Raji (cell line): ENCODE data around the gene AHCTF1.

ENCODE experiments used
- POLR2A ChIP-seq: IDR thresholded peaks from 2 replicates; pipeline ENCODE4 v1.6.1; 2011; ENCODE audit warnings: low read depth, low read length, control low read depth; ENCODE audit not compliant: insufficient read depth

The AHCTF1 gene

GRCh38 chr1:246814890-246815289 lies 116.9 kb downstream of the AHCTF1 start:
- TF ChIP-seq POLR2A: no peak

DNA sequence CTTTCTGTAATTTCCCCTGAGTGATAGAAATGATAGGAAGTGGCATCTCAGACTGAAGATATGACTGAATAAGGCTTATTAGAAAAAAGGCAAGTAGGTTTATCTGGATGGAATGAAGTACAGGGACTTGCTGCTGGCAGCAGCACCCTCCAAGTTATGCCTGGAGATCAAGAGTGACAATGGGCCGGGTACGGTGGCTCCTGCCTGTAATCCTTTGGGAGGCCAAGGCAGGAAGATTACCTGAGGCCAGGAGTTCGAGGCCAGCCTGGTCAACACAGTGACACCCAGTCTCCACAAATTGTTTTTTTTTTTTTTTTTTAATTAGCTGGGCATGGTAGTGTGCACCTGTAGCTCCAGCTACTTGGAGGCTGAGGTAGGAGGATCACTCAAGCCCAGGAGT lies 119.8 kb downstream of the AHCTF1 start:
- TF ChIP-seq POLR2A: no peak

- TF ChIP-seq POLR2A: no peak
These were observed 122.3 kb downstream of the AHCTF1 start for GRCh38 chr1:246809473-246809872.

- no peak for TF ChIP-seq POLR2A
These were observed 126.5 kb downstream of the AHCTF1 start for GRCh38 chr1:246805135-246805716.

DNA sequence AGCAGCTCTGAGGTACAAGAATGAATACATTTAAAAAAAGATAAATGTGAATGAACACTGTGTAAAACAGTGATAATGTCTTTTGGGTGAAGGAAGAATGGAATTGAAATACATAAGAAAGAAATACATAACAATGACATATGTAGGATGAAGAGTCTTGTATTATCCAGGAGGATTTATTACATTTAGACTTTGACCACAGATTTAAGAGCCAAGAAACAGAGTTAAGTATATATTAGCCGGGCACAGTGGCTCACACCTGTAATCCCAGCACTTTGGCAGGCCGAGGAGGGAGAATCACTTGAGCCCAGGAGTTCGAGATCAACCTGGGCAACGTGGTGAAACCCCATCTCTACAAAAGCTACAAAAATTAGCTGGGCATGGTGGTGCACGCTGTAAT lies 127.9 kb downstream of the AHCTF1 start:
- no peak for TF ChIP-seq POLR2A

DNA sequence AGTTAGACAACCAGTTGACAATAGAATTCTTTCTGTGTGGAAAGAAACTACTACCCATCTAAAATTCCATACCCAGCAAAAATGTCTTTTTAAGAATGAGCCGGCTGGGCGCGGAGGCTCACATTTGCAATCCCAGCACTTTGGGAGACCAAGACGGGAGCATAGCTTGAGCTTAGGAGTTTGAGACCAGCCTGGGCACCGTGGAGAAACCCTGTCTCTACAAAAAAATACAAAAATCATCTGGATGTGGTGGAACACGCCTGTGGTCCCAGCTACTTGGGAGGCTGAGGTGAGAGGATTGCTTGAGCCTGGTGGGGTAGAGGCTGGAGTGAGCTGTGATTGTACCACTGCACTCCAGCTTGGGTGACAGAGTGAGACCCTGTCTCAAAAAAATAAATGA lies 128.4 kb downstream of the AHCTF1 start:
- TF ChIP-seq POLR2A: no peak

DNA sequence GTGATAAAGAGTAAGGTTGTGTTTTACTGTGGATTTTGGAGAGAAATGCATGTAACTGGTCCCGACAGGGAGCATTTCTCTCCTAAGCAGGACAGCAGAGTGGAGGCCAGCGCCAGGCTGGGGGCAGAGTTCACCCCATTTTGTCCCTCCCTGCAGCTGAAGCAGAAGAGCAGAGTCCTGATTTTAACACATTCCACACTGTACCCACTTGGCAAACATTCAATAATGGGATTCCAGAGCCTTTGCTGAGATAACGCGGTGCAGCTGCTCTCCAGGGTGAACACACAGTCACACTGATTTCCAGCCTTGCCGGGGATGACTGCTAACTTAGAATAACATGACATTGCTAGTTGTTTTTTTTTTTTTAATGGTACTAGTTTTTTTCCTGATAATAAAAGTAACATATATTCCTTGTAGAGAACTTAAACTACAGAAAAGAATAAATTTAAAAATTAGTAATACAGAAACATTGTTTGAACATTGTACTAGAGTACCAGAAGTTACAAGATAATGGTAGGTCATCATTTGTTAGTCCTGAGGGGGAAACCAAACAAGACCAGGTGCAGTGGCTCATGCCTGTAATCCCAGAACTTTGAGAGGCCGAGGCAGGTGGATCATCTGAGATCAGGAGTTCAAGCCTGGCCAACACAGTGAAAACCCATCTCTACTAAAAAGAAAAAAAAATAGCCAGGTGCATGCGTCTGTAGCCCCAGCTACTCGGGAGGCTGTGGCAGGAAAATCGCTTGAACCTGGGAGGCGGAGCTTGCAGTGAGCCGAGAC lies 130.3 kb downstream of the AHCTF1 start:
- TF ChIP-seq POLR2A: no peak

- no peak for TF ChIP-seq POLR2A
These were observed 131.0 kb downstream of the AHCTF1 start for GRCh38 chr1:246800756-246801155.

DNA sequence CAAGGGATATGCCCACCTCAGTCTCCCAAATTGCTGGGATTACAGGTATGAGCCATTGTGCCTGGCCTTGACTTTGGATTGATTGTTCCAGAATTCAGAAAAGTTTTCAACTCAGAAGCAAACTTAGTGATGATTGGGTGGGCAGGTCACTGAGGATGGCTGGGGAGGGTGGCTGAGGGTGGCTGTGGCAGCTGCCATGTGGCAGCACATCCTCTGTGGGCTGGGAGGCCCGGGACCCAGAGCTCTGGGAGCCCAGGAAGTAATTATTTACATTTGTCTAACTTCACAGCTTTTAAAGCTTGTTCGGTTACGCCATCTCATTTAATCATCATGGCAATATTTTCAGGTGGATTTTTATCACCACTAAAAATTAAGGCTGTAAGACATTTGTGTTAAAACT lies 131.4 kb downstream of the AHCTF1 start:
- no peak for TF ChIP-seq POLR2A

DNA sequence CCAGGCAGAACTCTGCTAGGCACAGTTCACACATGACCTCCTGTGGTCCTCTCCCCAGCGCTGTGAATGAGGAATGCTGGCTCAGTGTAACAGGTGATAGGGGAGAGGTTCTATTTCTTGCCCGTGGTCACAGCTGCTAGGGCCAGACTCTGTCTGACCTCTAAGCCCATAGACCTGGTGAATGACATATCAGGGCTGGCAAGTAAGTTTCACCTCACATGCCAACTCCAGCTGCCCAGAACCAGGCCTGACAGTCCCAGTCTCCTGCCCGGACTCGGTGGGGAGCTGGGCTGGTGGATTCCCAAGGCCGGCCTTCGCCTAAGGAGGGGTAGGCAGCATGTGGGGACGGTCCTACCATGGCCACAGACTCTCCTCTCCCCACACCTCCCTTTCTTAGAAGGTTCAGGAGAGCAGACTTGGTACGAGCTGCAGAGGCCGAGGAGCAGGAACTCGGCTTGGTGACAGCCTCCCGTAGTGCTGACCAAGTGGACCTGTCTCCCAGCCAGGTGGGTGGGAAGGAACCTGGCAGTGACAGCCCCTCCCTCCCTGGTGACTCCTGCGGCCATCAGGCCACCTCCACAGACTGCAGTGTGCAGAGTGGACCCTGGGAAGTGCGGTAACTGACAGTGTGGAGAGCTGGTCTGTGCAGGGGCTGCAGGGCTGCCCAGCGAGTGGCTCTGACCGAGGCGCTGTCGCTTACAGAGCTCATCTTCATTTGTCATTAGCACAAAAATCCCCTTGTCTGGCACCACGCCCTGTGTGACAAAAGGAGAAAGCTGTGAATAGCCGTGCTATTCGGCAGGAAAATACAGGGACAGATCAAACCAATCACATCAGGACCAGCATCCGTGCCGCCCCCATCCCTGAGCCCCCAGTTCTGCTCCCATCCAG lies 132.9 kb downstream of the AHCTF1 start:
- TF ChIP-seq POLR2A: no peak

DNA sequence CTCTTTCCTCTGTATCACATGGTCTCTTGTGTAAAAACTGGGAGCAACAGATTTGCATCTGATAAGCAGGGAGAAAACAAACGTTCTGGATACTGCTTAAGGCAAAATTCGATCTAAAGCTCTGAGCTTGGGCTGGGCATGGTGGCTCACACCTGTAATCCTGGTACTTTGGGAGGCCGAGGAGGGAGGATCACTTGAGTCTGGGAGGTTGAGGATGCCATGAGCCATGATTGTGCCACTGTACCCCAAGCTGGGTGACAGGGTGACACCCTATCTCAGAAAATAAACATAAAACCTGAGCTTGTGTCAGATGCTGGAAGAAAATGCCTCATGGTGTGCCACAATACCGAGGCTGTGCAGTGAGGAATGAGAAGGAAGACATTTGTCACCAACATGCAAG lies 133.6 kb downstream of the AHCTF1 start:
- TF ChIP-seq POLR2A: no peak

GRCh38 chr1:246797597-246797996 lies 134.2 kb downstream of the AHCTF1 start:
- no peak for TF ChIP-seq POLR2A

DNA sequence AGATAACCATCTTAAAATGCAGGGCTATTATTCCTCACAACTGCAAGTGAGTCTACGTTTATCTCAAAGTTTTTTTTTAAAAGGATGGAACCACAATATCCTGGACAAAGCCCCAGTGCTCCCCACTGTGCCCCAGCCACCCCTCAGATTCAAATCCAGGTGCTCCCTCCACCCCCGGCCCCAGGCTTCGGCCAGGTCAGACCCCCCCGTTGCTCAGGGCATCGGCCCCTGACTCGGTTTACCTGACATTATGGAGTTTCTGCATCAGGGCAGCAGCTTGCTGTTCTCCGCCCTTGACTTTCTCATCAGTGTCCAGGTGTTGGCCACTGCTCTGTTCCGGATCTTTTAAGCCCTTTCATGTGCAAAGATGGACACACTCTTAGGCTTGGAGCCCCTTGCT lies 134.6 kb downstream of the AHCTF1 start:
- no peak for TF ChIP-seq POLR2A

- TF ChIP-seq POLR2A: no peak
These were observed 135.6 kb downstream of the AHCTF1 start for GRCh38 chr1:246795906-246796694.
